C4-2B (cell line): ENCODE results near the gene CCDC40.

Source experiments
- CTCF ChIP-seq: fragments of 450-650 bp; conservative IDR thresholded peaks from 2 replicates; pipeline ENCODE4 v1.5.1; 2017; ENCODE audit warnings: mild to moderate bottlenecking
- ZFX ChIP-seq: fragments of 450-650 bp; IDR thresholded peaks from 2 replicates; pipeline ENCODE4 v1.6.1; 2017

DNA sequence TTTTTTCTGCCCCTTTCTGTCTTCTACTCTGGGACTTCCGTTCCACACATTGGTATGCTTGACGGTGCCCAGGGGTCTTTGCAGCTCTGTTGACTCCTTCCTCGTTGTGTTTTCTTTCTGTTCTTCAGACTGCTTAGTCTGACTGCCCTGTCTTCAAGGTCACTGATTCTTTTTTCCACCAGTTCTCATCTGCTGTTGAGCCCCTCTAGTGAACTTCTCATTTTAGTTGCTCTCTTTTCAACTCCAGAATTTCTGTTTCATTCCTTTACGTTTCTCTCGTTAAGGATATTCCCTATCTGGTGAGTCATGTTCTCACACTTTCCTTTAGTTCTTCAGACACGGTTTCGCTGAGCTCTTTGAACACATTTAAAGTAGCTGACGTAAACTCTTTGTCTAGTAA is 78.7 kb downstream of the CCDC40 start:
- no peak for TF ChIP-seq CTCF
- no peak for TF ChIP-seq ZFX
